CD14-positive monocyte (primary cell): Measurements from ENCODE around the gene FBXL16. TPM values are rescaled to one million over a fixed set of nuclear protein-coding genes. Genes with fewer than 3 reads are reported as not detected.

Experiments used
- DNase-seq, 3 donors: peaks; one replicate each; pipeline ENCODE4 v3.0.0-alpha.2; 2011 to 2022
- H2AFZ ChIP-seq: 2 replicates; pipeline ENCODE4 v1.6.0; 2012; ENCODE audit warnings: mild to moderate bottlenecking, low read depth, low read length, inconsistent platforms; ENCODE audit not compliant: insufficient read depth, poor library complexity, severe bottlenecking
- H3K27ac ChIP-seq, 2 donors: 1 replicate in 1 of 2; 2 replicates in 1 of 2; pipeline ENCODE4 v1.5.1; 2012 to 2013; ENCODE audit warnings: low read length in 2 of 2, control low read depth in 1 of 2, inconsistent platforms in 1 of 2, low read depth in 1 of 2, mild to moderate bottlenecking in 1 of 2
- H3K27me3 ChIP-seq, 2 donors: one replicate each; pipeline versions ENCODE4 v1.6.0 to v1.6.1; 2011 to 2013; ENCODE audit warnings: low read length in 2 of 2; ENCODE audit not compliant: control insufficient read depth in 2 of 2, insufficient read depth in 2 of 2
- H3K36me3 ChIP-seq, 2 donors: replicated peaks in 1 of 2; 1 replicate in 1 of 2; 2 replicates in 1 of 2; pipeline versions ENCODE4 v1.5.1 to v1.6.1; 2012 to 2013; ENCODE audit warnings: low read length in 2 of 2, control low read depth in 1 of 2, inconsistent platforms in 1 of 2, mild to moderate bottlenecking in 1 of 2; ENCODE audit not compliant: insufficient read depth in 2 of 2, control insufficient read depth in 1 of 2
- H3K4me1 ChIP-seq, 2 donors: 1 replicate in 1 of 2; 2 replicates in 1 of 2; pipeline versions ENCODE4 v1.5.1 to v1.6.1; 2012 to 2013; ENCODE audit warnings: low read length in 2 of 2, control low read depth in 1 of 2, inconsistent platforms in 1 of 2, mild to moderate bottlenecking in 1 of 2, moderate library complexity in 1 of 2; ENCODE audit not compliant: insufficient read depth in 2 of 2, control insufficient read depth in 1 of 2
- H3K4me2 ChIP-seq: replicated peaks from 2 replicates; pipeline ENCODE3; 2012; ENCODE audit warnings: low read length, moderate library complexity, mild to moderate bottlenecking; ENCODE audit not compliant: poor library complexity, severe bottlenecking; ENCODE audit errors: extremely low read depth
- H3K4me3 ChIP-seq, 3 experiments: fragments of 200-600 bp in 1 of 3; sonication (generic) in 1 of 3; replicated peaks in 1 of 3; 1 replicate in 2 of 3; 2 replicates in 1 of 3; pipeline ENCODE4 v1.5.1; 2011 to 2013; ENCODE audit warnings: low read length in 3 of 3, mild to moderate bottlenecking in 3 of 3, control low read depth in 2 of 3, low read depth in 2 of 3, inconsistent platforms in 1 of 3, moderate library complexity in 1 of 3
- H3K79me2 ChIP-seq: 2 replicates; pipeline ENCODE4 v1.6.0; 2012; ENCODE audit warnings: mild to moderate bottlenecking, control low read depth, inconsistent platforms, low read length, moderate library complexity; ENCODE audit not compliant: insufficient read depth
- H3K9ac ChIP-seq: 2 replicates; pipeline ENCODE4 v1.6.0; 2017; ENCODE audit warnings: low read length, mild to moderate bottlenecking; ENCODE audit not compliant: insufficient read depth, poor library complexity, severe bottlenecking
- H3K9me3 ChIP-seq, 2 donors: replicated peaks in 1 of 2; 1 replicate in 1 of 2; 2 replicates in 1 of 2; pipeline versions ENCODE4 v1.5.1 to v1.6.1; 2012 to 2013; ENCODE audit warnings: low read length in 2 of 2, control low read depth in 1 of 2; ENCODE audit not compliant: control insufficient read depth in 1 of 2, insufficient read depth in 1 of 2
- H4K20me1 ChIP-seq: 2 replicates; pipeline ENCODE4 v1.6.0; 2012; ENCODE audit warnings: mild to moderate bottlenecking, low read length, control low read depth, moderate library complexity; ENCODE audit not compliant: insufficient read depth
- H3K27ac Mint-ChIP-seq, 7 donors: one replicate each; pipeline ENCODE4 v1.8.0; 2020; ENCODE audit warnings: mild to moderate bottlenecking in 7 of 7, mixed read lengths in 7 of 7, moderate library complexity in 6 of 7, inconsistent platforms in 2 of 7
- H3K27me3 Mint-ChIP-seq, 3 donors: one replicate each; pipeline ENCODE4 v1.8.0; 2021 to 2022; ENCODE audit warnings: low read depth in 3 of 3, mild to moderate bottlenecking in 3 of 3, mixed read lengths in 3 of 3, moderate library complexity in 3 of 3, inconsistent platforms in 1 of 3
- H3K36me3 Mint-ChIP-seq, 2 donors: one replicate each; pipeline ENCODE4 v1.8.0; 2020; ENCODE audit warnings: mixed read lengths in 2 of 2, inconsistent platforms in 1 of 2, mild to moderate bottlenecking in 1 of 2
- H3K4me1 Mint-ChIP-seq: one replicate; pipeline ENCODE4 v1.8.0; 2020; ENCODE audit warnings: mild to moderate bottlenecking, mixed read lengths
- H3K4me3 Mint-ChIP-seq, 2 donors: one replicate each; pipeline ENCODE4 v1.8.0; 2020; ENCODE audit warnings: mild to moderate bottlenecking in 2 of 2, mixed read lengths in 2 of 2, moderate library complexity in 1 of 2
- H3K9me3 Mint-ChIP-seq, 7 donors: one replicate each; pipeline ENCODE4 v1.8.0; 2020 to 2022; ENCODE audit warnings: mixed read lengths in 7 of 7, mild to moderate bottlenecking in 6 of 7, moderate library complexity in 6 of 7, inconsistent platforms in 2 of 7
- WGBS: methylation state at CpG from one replicate; pipeline ENCODE4 v1.1.5; 2013; ENCODE audit warnings: missing lambda C conversion rate; ENCODE audit not compliant: insufficient coverage; 5-methylcytosine and 5-hydroxymethylcytosine counted together
- intact Hi-C, 2 donors: fragments of 100-400 bp; cut with micrococcal nuclease; formaldehyde crosslinking; loops; one replicate each; pipeline versions ENCODE4 v1.15.0 to v1.15.1; 2023
- polyA plus RNA-seq, 3 donors: library from polyadenylated mRNA; depleted of rRNA in 1 of 3; unstranded in 2 of 3; stranded (reverse) in 1 of 3; fragments of 300-500 nt in 2 of 3; fragments of >200 nt in 1 of 3; fragmentation: Illumina TruSeq in 2 of 3; gene quantifications; 1 replicate in 2 of 3; 2 replicates in 1 of 3; pipeline ENCODE4 v1.2.3, GENCODE V29; 2012 to 2021
- TF ChIP-seq, protein P1 (sequence below): fragments of 200-600 bp; IDR thresholded peaks from one replicate; pipeline ENCODE4 v1.8.0; 2022; ENCODE audit warnings: antibody characterized with exemption, mild to moderate bottlenecking

FBXL16 gene
- polyA plus RNA-seq, 3 donors = 0.28 to 1.0 (median 0.49) TPM

DNA sequence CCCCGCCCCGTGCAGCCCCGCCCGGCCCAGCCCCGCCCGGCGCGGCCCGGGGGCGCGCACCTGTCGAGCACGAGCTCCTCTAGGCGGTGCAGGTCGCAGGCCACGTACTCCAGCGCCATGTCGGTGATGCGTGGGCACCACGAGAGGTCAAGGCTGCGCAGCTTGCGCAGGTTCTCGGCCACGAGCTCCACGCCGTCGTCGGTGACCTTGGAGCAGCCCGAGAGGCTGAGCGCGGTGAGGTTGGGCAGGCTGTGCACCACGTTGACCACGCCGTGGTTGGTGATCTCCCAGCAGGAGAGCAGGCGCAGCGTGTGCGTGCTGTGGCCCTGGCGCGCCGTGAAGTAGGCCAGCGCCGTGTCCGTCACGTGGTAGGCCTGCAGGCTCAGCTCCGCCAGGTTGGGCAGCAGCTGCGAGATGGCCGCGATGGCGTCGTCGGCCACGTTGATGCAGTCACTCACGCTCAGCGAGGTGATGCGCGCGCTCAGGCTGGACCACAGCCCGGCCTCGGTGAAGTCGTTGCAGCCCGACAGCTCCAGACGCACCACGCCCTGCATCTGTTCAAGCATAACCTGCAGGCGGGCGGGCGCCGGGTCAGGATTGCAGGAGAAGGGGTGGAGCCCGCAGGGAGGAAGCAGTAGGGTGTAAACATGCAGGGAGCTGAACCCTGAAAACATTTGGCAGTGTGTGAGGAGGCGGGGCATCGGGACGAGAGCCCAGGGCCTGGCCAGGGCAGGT, 10.1 kb downstream of the FBXL16 start:
- Histone ChIP-seq H3K4me2 (peak overlapping the region; percentile 76), H2AFZ (peak overlapping the region; percentile 75), H3K9me3 (peaks cover 0 to 4% of the 10 kb centered on the region in 2 donors), H3K36me3 (no peaks in the 10 kb centered on the region), H3K9ac (peak overlapping the region; percentile 15), H3K4me1 (peaks cover 17 to 27% of the 10 kb centered on the region in 2 donors), H3K27ac (no peak overlapping the region), H4K20me1 (no peaks in the 10 kb centered on the region), H3K4me3 (peak overlapping the region; percentile 9 to 71 (median 33)), H3K27me3 (peaks cover 23 to 70% of the 10 kb centered on the region in 2 donors), H3K79me2 (no peaks in the 10 kb centered on the region)
- Mint-ChIP-seq H3K4me1 (peaks cover 13% of the 10 kb centered on the region), H3K27ac (no peak overlapping the region), H3K36me3 (peaks cover 4 to 5% of the 10 kb centered on the region in 2 donors), H3K9me3 (peaks cover 6 to 32% (median 8%) of the 10 kb centered on the region in 7 donors), H3K4me3 (peak overlapping the region; percentile 69 to 90), H3K27me3 (peaks cover 64 to 94% (median 85%) of the 10 kb centered on the region in 3 donors)
- DNase-seq = peak in 1 of 3 donors; percentile 27
- TF ChIP-seq, protein P1, sequence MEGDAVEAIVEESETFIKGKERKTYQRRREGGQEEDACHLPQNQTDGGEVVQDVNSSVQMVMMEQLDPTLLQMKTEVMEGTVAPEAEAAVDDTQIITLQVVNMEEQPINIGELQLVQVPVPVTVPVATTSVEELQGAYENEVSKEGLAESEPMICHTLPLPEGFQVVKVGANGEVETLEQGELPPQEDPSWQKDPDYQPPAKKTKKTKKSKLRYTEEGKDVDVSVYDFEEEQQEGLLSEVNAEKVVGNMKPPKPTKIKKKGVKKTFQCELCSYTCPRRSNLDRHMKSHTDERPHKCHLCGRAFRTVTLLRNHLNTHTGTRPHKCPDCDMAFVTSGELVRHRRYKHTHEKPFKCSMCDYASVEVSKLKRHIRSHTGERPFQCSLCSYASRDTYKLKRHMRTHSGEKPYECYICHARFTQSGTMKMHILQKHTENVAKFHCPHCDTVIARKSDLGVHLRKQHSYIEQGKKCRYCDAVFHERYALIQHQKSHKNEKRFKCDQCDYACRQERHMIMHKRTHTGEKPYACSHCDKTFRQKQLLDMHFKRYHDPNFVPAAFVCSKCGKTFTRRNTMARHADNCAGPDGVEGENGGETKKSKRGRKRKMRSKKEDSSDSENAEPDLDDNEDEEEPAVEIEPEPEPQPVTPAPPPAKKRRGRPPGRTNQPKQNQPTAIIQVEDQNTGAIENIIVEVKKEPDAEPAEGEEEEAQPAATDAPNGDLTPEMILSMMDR = no peak
- intact Hi-C loops = no loop called here
- 2% methylated on average over 68 of the region's 71 CpGs for WGBS

DNA sequence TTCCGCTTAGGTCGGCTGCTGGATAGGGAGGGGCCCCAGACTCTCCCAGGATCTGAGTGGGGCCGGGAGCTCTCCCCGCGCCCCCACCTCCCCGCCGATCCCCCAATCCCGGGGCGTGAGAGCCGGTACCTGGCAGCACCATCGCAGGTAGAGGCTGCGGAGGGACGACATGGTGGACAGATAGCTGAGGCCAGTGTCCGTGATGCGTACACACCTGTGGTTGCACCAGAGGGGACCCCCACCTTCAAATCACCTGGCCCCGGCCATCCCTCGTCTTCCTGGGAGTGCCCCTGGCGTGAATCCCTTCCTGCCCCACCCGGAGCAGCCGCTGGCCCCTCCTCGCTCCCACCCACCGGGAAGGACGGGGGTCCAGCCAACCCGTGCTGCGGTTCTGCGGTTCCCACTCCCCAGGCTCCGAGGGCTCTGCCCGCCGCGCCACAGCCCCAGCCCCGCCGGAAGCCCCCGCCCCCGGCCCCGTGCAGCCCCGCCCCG, 10.7 kb downstream of the FBXL16 start:
- Mint-ChIP-seq H3K4me3 (peak overlapping the region in 1 of 2 donors; percentile 51), H3K36me3 (peaks cover 4 to 5% of the 10 kb centered on the region in 2 donors), H3K4me1 (peaks cover 14% of the 10 kb centered on the region), H3K27ac (no peak overlapping the region), H3K27me3 (peaks cover 60 to 89% (median 80%) of the 10 kb centered on the region in 3 donors), H3K9me3 (peaks cover 6 to 32% (median 8%) of the 10 kb centered on the region in 7 donors)
- peak overlapping the region; percentile 76 for H3K4me2 ChIP-seq
- no peaks in the 10 kb centered on the region for H4K20me1 ChIP-seq
- H3K36me3 ChIP-seq = no peaks in the 10 kb centered on the region
- H3K4me3 ChIP-seq = no peak overlapping the region
- H3K79me2 ChIP-seq = no peaks in the 10 kb centered on the region
- intact Hi-C loops = no loop called here
- no peak overlapping the region for H2AFZ ChIP-seq
- no peak overlapping the region for H3K9ac ChIP-seq
- no peak overlapping the region for H3K27ac ChIP-seq
- peaks cover 0 to 4% of the 10 kb centered on the region in 2 donors for H3K9me3 ChIP-seq
- H3K4me1 ChIP-seq = peaks cover 21 to 30% of the 10 kb centered on the region in 2 donors
- WGBS = 2% methylated on average over 18 of the region's 37 CpGs
- DNase-seq = no peak
- TF ChIP-seq, protein P1 = no peak
- peaks cover 20 to 64% of the 10 kb centered on the region in 2 donors for H3K27me3 ChIP-seq
